Measurements from ENCODE around the gene MARCHF5. TPM values are rescaled to one million over a fixed set of nuclear protein-coding genes. Genes with fewer than 3 reads are reported as not detected.

The MARCHF5 gene
- 10.4 TPM for total RNA-seq

DNA sequence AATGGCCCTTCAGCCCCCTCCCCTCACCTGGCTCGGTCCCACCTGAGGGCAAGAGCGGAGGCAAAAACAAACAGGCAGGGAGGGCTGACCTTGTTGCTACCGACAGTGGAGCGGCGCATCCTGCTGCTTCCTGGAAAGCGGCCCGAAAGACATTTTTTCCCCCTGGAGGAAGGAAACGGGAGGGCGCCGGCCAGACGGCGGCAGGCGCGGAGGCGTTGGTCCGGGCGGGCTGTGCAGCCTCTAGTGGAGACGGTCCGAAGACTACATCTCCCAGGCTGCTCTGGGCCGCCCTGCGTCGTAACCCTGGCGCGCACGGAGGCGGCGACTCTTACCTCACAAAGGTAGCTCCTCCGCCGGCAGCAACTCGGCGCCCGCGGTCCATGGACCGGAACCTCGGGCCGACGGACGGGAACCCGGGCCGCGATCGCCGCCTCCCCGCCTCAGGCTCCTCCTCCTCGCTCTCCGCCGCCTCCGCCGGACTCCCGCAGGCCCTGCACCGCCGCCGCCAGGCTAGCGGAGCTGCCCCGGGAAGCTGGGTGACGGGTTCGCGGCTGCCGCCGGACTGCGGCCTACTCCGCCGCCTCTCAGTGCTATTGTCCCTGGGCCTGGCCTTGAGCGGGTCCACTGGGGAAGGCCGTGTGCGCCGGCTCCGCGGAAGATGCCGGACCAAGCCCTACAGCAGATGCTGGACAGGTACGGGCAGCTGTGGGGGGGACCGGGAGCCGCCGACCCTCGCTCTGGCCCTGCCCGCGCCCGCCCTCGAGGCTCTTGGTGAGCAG, at the start of gene MARCHF5, which contains the start of gene CPEB3:
Gene MARCHF5 (plus strand): TSS at position 331 of the 779 bp plus-strand sequence. CDS start 328 bp downstream, at position 659.
Gene CPEB3 (minus strand): TSS at position 242 of the 779 bp plus-strand sequence. CDS start 50,728 bp downstream, outside the sequence.
- Histone ChIP-seq H3K4me1 (ENCODE audit: control insufficient read depth in 3 of 3, insufficient read depth in 3 of 3, low read length in 3 of 3) (peaks cover 0 to 11% (median 9%) of the 10 kb centered on the region in 3 donors), H3K9ac (ENCODE audit: low read depth in 1 of 3, low read length in 3 of 3) (peak within 1 kb of the TSS; percentile 96 to 98 (median 96)), H3K4me3 (ENCODE audit: low read length in 3 of 3) (peak within 1 kb of the TSS; percentile 82 to 92 (median 90)), H3K27me3 (ENCODE audit: control insufficient read depth in 3 of 3, insufficient read depth in 3 of 3, low read length in 3 of 3) (no peaks in the 10 kb centered on the region), H3K27ac (ENCODE audit: low read depth, low read length) (peak within 1 kb of the TSS; percentile 92), H3K36me3 (ENCODE audit: control insufficient read depth in 3 of 3, insufficient read depth in 3 of 3, low read length in 3 of 3) (no peaks in the 10 kb centered on the region), H3K9me3 (ENCODE audit: control insufficient read depth in 3 of 3, low read length in 3 of 3) (no peaks in the 10 kb centered on the region)

DNA sequence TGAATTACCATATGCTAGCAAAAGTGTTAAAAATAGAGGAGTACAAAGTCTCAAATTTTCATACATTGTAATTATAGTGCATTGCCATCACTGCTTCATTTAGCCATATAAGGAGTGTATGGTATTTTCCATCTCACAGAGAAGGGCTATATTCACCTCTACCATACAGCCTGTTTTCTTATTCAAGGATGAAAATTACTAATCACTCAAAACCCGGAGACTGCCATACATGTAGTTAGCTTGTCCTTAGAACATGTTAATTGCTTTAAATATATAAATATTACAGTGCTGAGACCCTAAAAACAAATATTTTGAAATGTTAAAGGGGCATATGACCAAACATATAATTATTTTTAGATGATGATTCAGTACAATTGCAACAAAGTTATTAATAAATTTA, 49.5 kb upstream of the MARCHF5 start:
- H3K4me3 ChIP-seq (ENCODE audit: low read length in 3 of 3) = peak overlapping the region; percentile 74 to 82 (median 79)
- H3K27ac ChIP-seq (ENCODE audit: low read depth, low read length) = peak overlapping the region; percentile 92
- no peaks in the 10 kb centered on the region for H3K27me3 ChIP-seq (ENCODE audit: control insufficient read depth in 3 of 3, insufficient read depth in 3 of 3, low read length in 3 of 3)
- peaks cover 20 to 34% (median 27%) of the 10 kb centered on the region in 3 donors for H3K4me1 ChIP-seq (ENCODE audit: control insufficient read depth in 3 of 3, insufficient read depth in 3 of 3, low read length in 3 of 3)
- H3K36me3 ChIP-seq (ENCODE audit: control insufficient read depth in 3 of 3, insufficient read depth in 3 of 3, low read length in 3 of 3) = no peaks in the 10 kb centered on the region
- H3K9me3 ChIP-seq (ENCODE audit: control insufficient read depth in 3 of 3, low read length in 3 of 3) = no peaks in the 10 kb centered on the region
- H3K9ac ChIP-seq (ENCODE audit: low read depth in 1 of 3, low read length in 3 of 3) = peak overlapping the region; percentile 78 to 88 (median 86)

DNA sequence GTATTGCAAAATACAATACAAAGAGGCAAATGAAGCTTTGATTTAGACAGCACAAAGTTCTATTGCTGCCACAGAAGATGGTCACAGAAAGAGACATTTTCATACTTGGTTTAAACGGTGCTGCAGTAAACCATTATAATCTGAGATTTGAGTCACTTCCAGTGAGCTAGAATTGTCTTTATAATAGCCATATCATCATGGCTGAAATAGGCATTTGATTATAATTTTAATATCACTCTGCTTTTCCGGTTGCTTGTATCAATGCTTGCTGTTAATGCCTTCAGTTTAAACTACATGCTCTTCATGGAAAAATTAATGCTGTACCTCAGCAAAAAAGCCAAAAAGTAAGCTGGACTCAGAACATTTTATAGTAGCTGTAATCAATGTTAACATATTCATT, 48.6 kb upstream of the MARCHF5 start:
- no peaks in the 10 kb centered on the region for H3K36me3 ChIP-seq (ENCODE audit: control insufficient read depth in 3 of 3, insufficient read depth in 3 of 3, low read length in 3 of 3)
- H3K4me1 ChIP-seq (ENCODE audit: control insufficient read depth in 3 of 3, insufficient read depth in 3 of 3, low read length in 3 of 3) = peaks cover 16 to 28% (median 24%) of the 10 kb centered on the region in 3 donors
- peak overlapping the region; percentile 78 to 88 (median 86) for H3K9ac ChIP-seq (ENCODE audit: low read depth in 1 of 3, low read length in 3 of 3)
- H3K4me3 ChIP-seq (ENCODE audit: low read length in 3 of 3) = peak overlapping the region; percentile 66 to 82 (median 74)
- peak overlapping the region; percentile 92 for H3K27ac ChIP-seq (ENCODE audit: low read depth, low read length)
- H3K27me3 ChIP-seq (ENCODE audit: control insufficient read depth in 3 of 3, insufficient read depth in 3 of 3, low read length in 3 of 3) = no peaks in the 10 kb centered on the region
- no peaks in the 10 kb centered on the region for H3K9me3 ChIP-seq (ENCODE audit: control insufficient read depth in 3 of 3, low read length in 3 of 3)

DNA sequence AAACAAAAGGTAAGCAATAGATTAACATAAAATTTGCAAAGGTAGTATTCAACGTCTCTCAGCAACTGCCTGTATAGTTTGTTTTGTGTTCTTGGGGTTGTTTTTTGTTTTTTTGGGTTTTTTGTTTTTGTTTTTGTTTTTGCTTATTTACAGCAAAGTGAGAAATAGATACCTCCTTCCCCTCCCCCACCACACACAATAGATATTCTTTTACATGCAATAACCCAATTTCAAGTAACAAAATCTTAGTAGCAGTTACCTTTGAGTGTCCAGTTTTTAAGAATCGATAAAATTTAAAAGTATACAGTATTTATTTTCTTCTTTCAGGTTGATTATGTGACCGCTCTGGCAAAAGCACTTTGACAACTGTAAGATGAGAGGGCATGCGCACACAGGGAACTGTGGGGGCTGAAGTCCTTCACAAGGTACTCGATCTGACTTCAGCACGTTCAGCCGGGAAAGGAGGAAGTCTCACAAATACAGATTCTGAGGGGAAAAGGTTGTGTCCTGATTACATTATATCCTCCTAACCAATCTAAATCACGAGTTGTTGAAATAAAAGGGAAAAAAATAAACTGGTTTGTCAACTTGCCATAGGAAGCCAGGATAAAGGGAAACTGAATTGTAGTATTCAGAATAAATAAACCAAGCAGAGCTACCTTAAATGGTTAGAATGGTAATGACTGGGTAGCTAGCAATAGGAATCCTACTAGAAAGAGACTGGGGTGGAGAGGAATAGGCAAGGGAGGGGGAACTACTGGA, 47.9 kb upstream of the MARCHF5 start:
- Histone ChIP-seq H3K9ac (ENCODE audit: low read depth in 1 of 3, low read length in 3 of 3) (peak overlapping the region; percentile 78 to 88 (median 86)), H3K27ac (ENCODE audit: low read depth, low read length) (peak overlapping the region; percentile 92), H3K9me3 (ENCODE audit: control insufficient read depth in 3 of 3, low read length in 3 of 3) (no peaks in the 10 kb centered on the region), H3K27me3 (ENCODE audit: control insufficient read depth in 3 of 3, insufficient read depth in 3 of 3, low read length in 3 of 3) (no peaks in the 10 kb centered on the region), H3K4me3 (ENCODE audit: low read length in 3 of 3) (peak overlapping the region; percentile 66 to 82 (median 74)), H3K4me1 (ENCODE audit: control insufficient read depth in 3 of 3, insufficient read depth in 3 of 3, low read length in 3 of 3) (peaks cover 13 to 23% (median 17%) of the 10 kb centered on the region in 3 donors), H3K36me3 (ENCODE audit: control insufficient read depth in 3 of 3, insufficient read depth in 3 of 3, low read length in 3 of 3) (no peaks in the 10 kb centered on the region)

GRCh38 chr10:92244796-92245195, 46.2 kb upstream of the MARCHF5 start:
- no peaks in the 10 kb centered on the region for H3K36me3 ChIP-seq (ENCODE audit: control insufficient read depth in 3 of 3, insufficient read depth in 3 of 3, low read length in 3 of 3)
- H3K4me3 ChIP-seq (ENCODE audit: low read length in 3 of 3) = no peak overlapping the region
- H3K9me3 ChIP-seq (ENCODE audit: control insufficient read depth in 3 of 3, low read length in 3 of 3) = no peaks in the 10 kb centered on the region
- no peak overlapping the region for H3K27ac ChIP-seq (ENCODE audit: low read depth, low read length)
- peaks cover 3 to 6% (median 3%) of the 10 kb centered on the region in 3 donors for H3K4me1 ChIP-seq (ENCODE audit: control insufficient read depth in 3 of 3, insufficient read depth in 3 of 3, low read length in 3 of 3)
- no peak overlapping the region for H3K9ac ChIP-seq (ENCODE audit: low read depth in 1 of 3, low read length in 3 of 3)
- no peaks in the 10 kb centered on the region for H3K27me3 ChIP-seq (ENCODE audit: control insufficient read depth in 3 of 3, insufficient read depth in 3 of 3, low read length in 3 of 3)

- no peaks in the 10 kb centered on the region for H3K4me1 ChIP-seq (ENCODE audit: control insufficient read depth in 3 of 3, insufficient read depth in 3 of 3, low read length in 3 of 3)
Observed at GRCh38 chr10:92248566-92248965, 42.4 kb upstream of the MARCHF5 start.

GRCh38 chr10:92263396-92263795, 27.6 kb upstream of the MARCHF5 start:
- no peaks in the 10 kb centered on the region for H3K27me3 ChIP-seq (ENCODE audit: control insufficient read depth in 3 of 3, insufficient read depth in 3 of 3, low read length in 3 of 3)
- no peak overlapping the region for H3K27ac ChIP-seq (ENCODE audit: low read depth, low read length)
- no peaks in the 10 kb centered on the region for H3K9me3 ChIP-seq (ENCODE audit: control insufficient read depth in 3 of 3, low read length in 3 of 3)
- no peaks in the 10 kb centered on the region for H3K36me3 ChIP-seq (ENCODE audit: control insufficient read depth in 3 of 3, insufficient read depth in 3 of 3, low read length in 3 of 3)
- H3K4me3 ChIP-seq (ENCODE audit: low read length in 3 of 3) = no peak overlapping the region
- no peaks in the 10 kb centered on the region for H3K4me1 ChIP-seq (ENCODE audit: control insufficient read depth in 3 of 3, insufficient read depth in 3 of 3, low read length in 3 of 3)
- H3K9ac ChIP-seq (ENCODE audit: low read depth in 1 of 3, low read length in 3 of 3) = no peak overlapping the region

More at GRCh38 chr10:92248566-92248965, 42.4 kb upstream of the MARCHF5 start:
- Histone ChIP-seq H3K27me3 (ENCODE audit: control insufficient read depth in 3 of 3, insufficient read depth in 3 of 3, low read length in 3 of 3) (no peaks in the 10 kb centered on the region), H3K27ac (ENCODE audit: low read depth, low read length) (no peak overlapping the region), H3K9me3 (ENCODE audit: control insufficient read depth in 3 of 3, low read length in 3 of 3) (no peaks in the 10 kb centered on the region), H3K4me3 (ENCODE audit: low read length in 3 of 3) (no peak overlapping the region), H3K36me3 (ENCODE audit: control insufficient read depth in 3 of 3, insufficient read depth in 3 of 3, low read length in 3 of 3) (no peaks in the 10 kb centered on the region), H3K9ac (ENCODE audit: low read depth in 1 of 3, low read length in 3 of 3) (no peak overlapping the region)

DNA sequence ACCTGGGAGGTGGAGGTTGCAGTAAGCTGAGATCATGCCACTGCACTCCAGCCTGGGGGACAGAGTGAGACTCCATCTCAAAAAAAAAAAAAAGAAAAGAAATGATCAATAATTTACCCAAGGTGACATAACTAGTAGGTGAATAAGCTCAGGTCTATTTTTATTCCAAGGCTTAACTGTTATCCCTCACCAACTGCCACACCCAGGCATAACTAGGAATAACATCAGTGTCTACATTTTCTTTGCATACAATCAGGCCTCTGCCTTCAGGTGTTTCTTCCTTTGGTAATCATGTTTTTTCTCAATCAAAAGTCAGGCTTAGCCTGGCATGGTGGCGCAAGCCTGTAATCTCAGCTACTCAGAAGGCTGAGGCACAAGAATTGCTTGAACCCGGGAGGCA, 26.7 kb upstream of the MARCHF5 start:
- H3K4me1 ChIP-seq (ENCODE audit: control insufficient read depth in 3 of 3, insufficient read depth in 3 of 3, low read length in 3 of 3) = no peaks in the 10 kb centered on the region
- no peak overlapping the region for H3K27ac ChIP-seq (ENCODE audit: low read depth, low read length)
- no peaks in the 10 kb centered on the region for H3K9me3 ChIP-seq (ENCODE audit: control insufficient read depth in 3 of 3, low read length in 3 of 3)

GRCh38 chr10:92265687-92266258, 25.2 kb upstream of the MARCHF5 start:
- no peak overlapping the region for H3K4me3 ChIP-seq (ENCODE audit: low read length in 3 of 3)
- no peaks in the 10 kb centered on the region for H3K4me1 ChIP-seq (ENCODE audit: control insufficient read depth in 3 of 3, insufficient read depth in 3 of 3, low read length in 3 of 3)
- no peaks in the 10 kb centered on the region for H3K9me3 ChIP-seq (ENCODE audit: control insufficient read depth in 3 of 3, low read length in 3 of 3)
- H3K27me3 ChIP-seq (ENCODE audit: control insufficient read depth in 3 of 3, insufficient read depth in 3 of 3, low read length in 3 of 3) = no peaks in the 10 kb centered on the region
- H3K27ac ChIP-seq (ENCODE audit: low read depth, low read length) = no peak overlapping the region
- H3K36me3 ChIP-seq (ENCODE audit: control insufficient read depth in 3 of 3, insufficient read depth in 3 of 3, low read length in 3 of 3) = no peaks in the 10 kb centered on the region
- no peak overlapping the region for H3K9ac ChIP-seq (ENCODE audit: low read depth in 1 of 3, low read length in 3 of 3)

More for the DNA sequence above, 26.7 kb upstream of the MARCHF5 start:
- Histone ChIP-seq H3K27me3 (ENCODE audit: control insufficient read depth in 3 of 3, insufficient read depth in 3 of 3, low read length in 3 of 3) (no peaks in the 10 kb centered on the region), H3K4me3 (ENCODE audit: low read length in 3 of 3) (no peak overlapping the region), H3K36me3 (ENCODE audit: control insufficient read depth in 3 of 3, insufficient read depth in 3 of 3, low read length in 3 of 3) (no peaks in the 10 kb centered on the region), H3K9ac (ENCODE audit: low read depth in 1 of 3, low read length in 3 of 3) (no peak overlapping the region)
